GM21576 (cell line): ENCODE data around the gene BMP2K.

Source experiments
- ATAC-seq: cut with Tn5 transposase; IDR thresholded peaks from one replicate; pipeline ENCODE4 v1.9.1; 2021; ENCODE audit warnings: mild to moderate bottlenecking, moderate library complexity; ENCODE audit not compliant: unreplicated experiment

BMP2K gene

GRCh38 chr4:78776079-78776728, at the start of gene BMP2K:
Gene BMP2K (plus strand): TSS chr4:78776350. CDS start chr4:78776544, 194 bp downstream.
- peak; percentile 65 for ATAC-seq

- no peak for ATAC-seq
These were observed 49.6 kb upstream of the BMP2K start for GRCh38 chr4:78726546-78726945.

- no peak for ATAC-seq
These were observed 43.6 kb upstream of the BMP2K start for GRCh38 chr4:78732332-78733104.

- no peak for ATAC-seq
These were observed 41.5 kb upstream of the BMP2K start for GRCh38 chr4:78734441-78735162.

GRCh38 chr4:78735697-78736096, 40.5 kb upstream of the BMP2K start:
- ATAC-seq: peak; percentile 69

- ATAC-seq: peak; percentile 36
These were observed 39.1 kb upstream of the BMP2K start for GRCh38 chr4:78737035-78737434.

GRCh38 chr4:78737973-78738372, 38.2 kb upstream of the BMP2K start:
- ATAC-seq: no peak

- no peak for ATAC-seq
These were observed 33.9 kb upstream of the BMP2K start for GRCh38 chr4:78742300-78742699.

- no peak for ATAC-seq
These were observed 28.7 kb upstream of the BMP2K start for GRCh38 chr4:78747475-78747922.

- no peak for ATAC-seq
These were observed 27.8 kb upstream of the BMP2K start for GRCh38 chr4:78748381-78748780.

GRCh38 chr4:78749258-78749971, 26.7 kb upstream of the BMP2K start:
- ATAC-seq: peak; percentile 26

GRCh38 chr4:78749972-78750727, 26.0 kb upstream of the BMP2K start:
- ATAC-seq: peak; percentile 89

GRCh38 chr4:78753091-78753490, 23.1 kb upstream of the BMP2K start:
- no peak for ATAC-seq

GRCh38 chr4:78754872-78755271, 21.3 kb upstream of the BMP2K start:
- no peak for ATAC-seq

- ATAC-seq: no peak
These were observed 20.0 kb upstream of the BMP2K start for GRCh38 chr4:78756137-78756536.

GRCh38 chr4:78756776-78757175, 19.4 kb upstream of the BMP2K start:
- ATAC-seq: no peak

- ATAC-seq: no peak
These were observed 18.6 kb upstream of the BMP2K start for GRCh38 chr4:78757574-78757973.

- no peak for ATAC-seq
These were observed 18.1 kb upstream of the BMP2K start for GRCh38 chr4:78758085-78758484.

GRCh38 chr4:78762529-78762928, 13.6 kb upstream of the BMP2K start:
- ATAC-seq: no peak

GRCh38 chr4:78763251-78763650, 12.9 kb upstream of the BMP2K start:
- no peak for ATAC-seq
